ENCODE measurements around the gene CHD2.

- TF ChIP-seq CTCF (IDR thresholded peaks at IDR 0.05), result no peak
- no peak for TF ChIP-seq EP300 (IDR thresholded peaks at IDR 0.05)
- no peak for TF ChIP-seq KDM5A (IDR thresholded peaks at IDR 0.05)
- TF ChIP-seq POLR2A (IDR thresholded peaks at IDR 0.05; ENCODE audit: low read length), result no peak
- TF ChIP-seq SMC3 (IDR thresholded peaks at IDR 0.05), result no peak
- TF ChIP-seq HDAC2 (IDR thresholded peaks at IDR 0.05), result no peak
- TF ChIP-seq E2F6 (IDR thresholded peaks at IDR 0.05; ENCODE audit: borderline replicate concordance, low read depth), result no peak
- no peak for TF ChIP-seq REST (IDR thresholded peaks at IDR 0.05)
- TF ChIP-seq RAD21 (conservative IDR thresholded peaks at IDR 0.05 in 1 of 2, IDR thresholded peaks at IDR 0.05 in 1 of 2), result no peak
- no peak for TF ChIP-seq ELK1 (IDR thresholded peaks at IDR 0.05; ENCODE audit: low read depth, low read length)
- no peak for TF ChIP-seq ZFP36 (IDR thresholded peaks at IDR 0.05; ENCODE audit: borderline replicate concordance, partially characterized antibody)
- TF ChIP-seq HOXB13 (CRISPR knock-in tag; IDR thresholded peaks at IDR 0.05; ENCODE audit: low read depth), result no peak
- no peak for TF ChIP-seq BHLHE40 (IDR thresholded peaks at IDR 0.05; ENCODE audit: low read depth, low read length)
Observed at GRCh38 chr15:93031103-93031464, 131.0 kb downstream of the CHD2 start.

All from A549 (cell line).